Testis (tissue), 3 donors: ENCODE measurements around the gene UFC1. TPM values are rescaled to one million over a fixed set of nuclear protein-coding genes. Genes with fewer than 3 reads are reported as not detected.

Experiments used
- DNase-seq: peaks from one replicate; pipeline ENCODE4 v3.0.0-alpha.2; 2019
- H3K27ac ChIP-seq, 2 donors: fragments of 200-600 bp; sonication (generic); one replicate each; pipeline ENCODE4 v1.5.1; 2019
- H3K27me3 ChIP-seq: fragments of 200-600 bp; sonication (generic); one replicate; pipeline ENCODE4 v1.5.1; 2019
- H3K36me3 ChIP-seq: fragments of 200-600 bp; sonication (generic); one replicate; pipeline ENCODE4 v1.5.1; 2017; ENCODE audit warnings: low read depth; ENCODE audit errors: missing control alignments
- H3K4me1 ChIP-seq: fragments of 200-600 bp; sonication (generic); one replicate; pipeline ENCODE4 v1.5.1; 2019
- H3K4me3 ChIP-seq, 2 donors: fragments of 200-600 bp; sonication (generic); one replicate each; pipeline ENCODE4 v1.5.1; 2017 to 2019
- H3K9me3 ChIP-seq: fragments of 200-600 bp; sonication (generic); one replicate; pipeline ENCODE4 v1.5.1; 2017
- CTCF ChIP-seq, 3 experiments: fragments of 450-650 bp in 2 of 3; fragments of 200-600 bp in 1 of 3; sonication (generic) in 1 of 3; IDR thresholded peaks; one replicate each; pipeline ENCODE4 v1.5.1; 2016 to 2019; ENCODE audit warnings: antibody characterized with exemption in 3 of 3, mild to moderate bottlenecking in 2 of 3, moderate library complexity in 1 of 3
- POLR2A ChIP-seq: fragments of 450-650 bp; IDR thresholded peaks from one replicate; pipeline ENCODE4 v1.6.1; 2017; ENCODE audit warnings: antibody characterized with exemption, mild to moderate bottlenecking, moderate library complexity
- WGBS, 2 donors: methylation state at CpG; one replicate each; pipeline ENCODE4 v1.1.5; 2018; 5-methylcytosine and 5-hydroxymethylcytosine counted together
- intact Hi-C: fragments of 100-400 bp; cut with DNase I; formaldehyde crosslinking; loops from one replicate; pipeline ENCODE4 v1.15.1; 2023; ENCODE audit warnings: low total_unique reads
- polyA plus RNA-seq: library from polyadenylated mRNA; stranded (reverse); fragments of 350-450 nt; fragmentation: Illumina TruSeq; extraction: RNeasy Lipid Tissue Mini Kit (QIAGEN cat#74804); gene quantifications from one replicate; pipeline ENCODE4 v1.2.3, GENCODE V29; 2014; ENCODE audit warnings: low read depth, low replicate concordance; ENCODE audit not compliant: insufficient read depth
- total RNA-seq, 2 donors: library from RNA; depleted of rRNA; stranded (reverse); fragments of >200 nt; gene quantifications; one replicate each; pipeline ENCODE4 v1.2.3, GENCODE V29; 2016

Gene UFC1
- total and polyA plus RNA-seq, 3 donors from 2014 or later: 36.9 to 129 (median 68.3) TPM

GRCh38 chr1:161179698-161180097 is 25.9 kb downstream of the UFC1 start:
- 91 to 94% methylated on average over 3 of the region's 3 CpGs for WGBS, 2 donors
- DNase-seq: no peak
- peaks cover 10% of the 10 kb centered on the region for H3K4me1 ChIP-seq
- H3K27me3 ChIP-seq: no peaks in the 10 kb centered on the region
- no peaks in the 10 kb centered on the region for H3K36me3 ChIP-seq
- no peak overlapping the region for H3K27ac ChIP-seq
- H3K4me3 ChIP-seq: no peak overlapping the region
- no peaks in the 10 kb centered on the region for H3K9me3 ChIP-seq
- TF ChIP-seq CTCF (IDR thresholded peaks at IDR 0.05) (no peak), POLR2A (no peak)
- intact Hi-C loops: no loop called here

- Histone ChIP-seq H3K27me3 (no peaks in the 10 kb centered on the region), H3K36me3 (no peaks in the 10 kb centered on the region)
- WGBS, 2 donors: 84 to 89% methylated on average over 1 of the region's 1 CpG
These were observed 26.9 kb downstream of the UFC1 start for GRCh38 chr1:161180639-161181038.

GRCh38 chr1:161182214-161182613 is 28.4 kb downstream of the UFC1 start:
- H3K27ac ChIP-seq: no peak overlapping the region
- H3K27me3 ChIP-seq: no peaks in the 10 kb centered on the region
- H3K4me1 ChIP-seq: no peaks in the 10 kb centered on the region
- no peaks in the 10 kb centered on the region for H3K9me3 ChIP-seq
- DNase-seq: no peak
- H3K36me3 ChIP-seq: no peaks in the 10 kb centered on the region
- no peak overlapping the region for H3K4me3 ChIP-seq
- 95 to 100% methylated on average over 1 of the region's 1 CpG for WGBS, 2 donors
- intact Hi-C loops: no loop called here
- TF ChIP-seq POLR2A (no peak), CTCF (IDR thresholded peaks at IDR 0.05) (no peak)

More at GRCh38 chr1:161180639-161181038, 26.9 kb downstream of the UFC1 start:
- no peak for DNase-seq
- peaks cover 10% of the 10 kb centered on the region for H3K4me1 ChIP-seq
- TF ChIP-seq CTCF (IDR thresholded peaks at IDR 0.05) (peak in 1 of 3 experiments; percentile 7), POLR2A (no peak)
- H3K4me3 ChIP-seq: no peak overlapping the region
- no peak overlapping the region for H3K27ac ChIP-seq
- intact Hi-C loops: no loop called here
- H3K9me3 ChIP-seq: no peaks in the 10 kb centered on the region

- Histone ChIP-seq H3K27ac (peak overlapping the region in 1 of 2 donors; percentile 61), H3K9me3 (no peaks in the 10 kb centered on the region), H3K4me3 (no peak overlapping the region), H3K27me3 (no peaks in the 10 kb centered on the region), H3K36me3 (no peaks in the 10 kb centered on the region), H3K4me1 (no peaks in the 10 kb centered on the region)
- intact Hi-C loops: no loop called here
- 28 to 37% methylated on average over 3 of the region's 3 CpGs for WGBS, 2 donors
- TF ChIP-seq CTCF (IDR thresholded peaks at IDR 0.05): no peak
- TF ChIP-seq POLR2A: no peak
- DNase-seq: peak; percentile 52
These were observed 31.5 kb downstream of the UFC1 start for GRCh38 chr1:161185282-161185682.

GRCh38 chr1:161185732-161186311 is 32.0 kb downstream of the UFC1 start:
- no peaks in the 10 kb centered on the region for H3K9me3 ChIP-seq
- no peak for DNase-seq
- H3K36me3 ChIP-seq: no peaks in the 10 kb centered on the region
- H3K27me3 ChIP-seq: no peaks in the 10 kb centered on the region
- TF ChIP-seq CTCF (IDR thresholded peaks at IDR 0.05): no peak
- TF ChIP-seq POLR2A: no peak
- H3K4me3 ChIP-seq: no peak overlapping the region
- H3K27ac ChIP-seq: peak overlapping the region in 1 of 2 donors; percentile 61
- WGBS, 2 donors: 40 to 60% methylated on average over 2 of the region's 2 CpGs
- H3K4me1 ChIP-seq: no peaks in the 10 kb centered on the region
- intact Hi-C loops: no loop called here
